CD4-positive, alpha-beta T cell (primary cell): Measurements from ENCODE around the gene CCDC85A. TPM values are rescaled to one million over a fixed set of nuclear protein-coding genes. Genes with fewer than 3 reads are reported as not detected.

Experiments used
- ATAC-seq: fragments of 200-7000 bp; cut with Tn5 transposase; one replicate; pipeline ENCODE4 v1.10.0; 2022; ENCODE audit warnings: mild to moderate bottlenecking; ENCODE audit not compliant: poor library complexity
- CTCF ChIA-PET: fragments of 350-600 bp; sonication (Branson Sonifier 250); formaldehyde crosslinking; loops from one replicate; lab custom pipeline; 2021; ENCODE audit warnings: antibody characterized with exemption, inconsistent platforms; lab: Charles Lee
- POLR2A ChIA-PET: fragments of 350-600 bp; sonication (Branson Sonifier 250); formaldehyde crosslinking; loops from one replicate; lab custom pipeline; 2021; ENCODE audit warnings: antibody characterized with exemption, inconsistent platforms; lab: Charles Lee
- DNase-seq, 14 experiments: peaks; one replicate each; pipeline ENCODE4 v3.0.0-alpha.2; 2013 to 2020; ENCODE audit warnings: mixed read lengths in 2 of 14
- H3K27ac ChIP-seq, 2 donors: one replicate each; pipeline versions ENCODE4 v1.5.1 to v1.7.0; 2013; ENCODE audit warnings: low read length in 2 of 2, low read depth in 1 of 2, mild to moderate bottlenecking in 1 of 2
- H3K27me3 ChIP-seq, 2 experiments: 1 replicate in 1 of 2; 2 replicates in 1 of 2; pipeline versions ENCODE4 v1.6.1 to v1.7.0; 2013; ENCODE audit warnings: low read length in 2 of 2, control low read depth in 1 of 2, mild to moderate bottlenecking in 1 of 2, moderate library complexity in 1 of 2; ENCODE audit not compliant: insufficient read depth in 2 of 2, control insufficient read depth in 1 of 2
- H3K36me3 ChIP-seq: one replicate; pipeline ENCODE4 v1.6.1; 2013; ENCODE audit warnings: low read length, control low read depth; ENCODE audit not compliant: insufficient read depth
- H3K4me1 ChIP-seq: one replicate; pipeline ENCODE4 v1.6.1; 2013; ENCODE audit warnings: low read length, control low read depth; ENCODE audit not compliant: insufficient read depth
- H3K4me3 ChIP-seq: one replicate; pipeline ENCODE4 v1.5.1; 2013; ENCODE audit warnings: mild to moderate bottlenecking, low read length, moderate library complexity
- H3K9me3 ChIP-seq, 2 experiments: 1 replicate in 1 of 2; 2 replicates in 1 of 2; pipeline versions ENCODE4 v1.6.1 to v1.7.0; 2013; ENCODE audit warnings: low read length in 2 of 2, mild to moderate bottlenecking in 2 of 2, control low read depth in 1 of 2, moderate library complexity in 1 of 2; ENCODE audit not compliant: control insufficient read depth in 1 of 2, insufficient read depth in 1 of 2
- H3K27ac Mint-ChIP-seq: one replicate; pipeline ENCODE4 v1.8.0; 2020; ENCODE audit warnings: mixed read lengths
- H3K27me3 Mint-ChIP-seq: one replicate; pipeline ENCODE4 v1.8.0; 2021; ENCODE audit warnings: mixed read lengths
- H3K36me3 Mint-ChIP-seq: one replicate; pipeline ENCODE4 v1.8.0; 2021; ENCODE audit warnings: low read depth, mixed read lengths
- H3K4me1 Mint-ChIP-seq: one replicate; pipeline ENCODE4 v1.8.0; 2021; ENCODE audit warnings: low read depth, mixed read lengths
- H3K4me3 Mint-ChIP-seq: one replicate; pipeline ENCODE4 v1.8.0; 2020; ENCODE audit warnings: mild to moderate bottlenecking, mixed read lengths
- H3K9me3 Mint-ChIP-seq: one replicate; pipeline ENCODE4 v1.8.0; 2020; ENCODE audit warnings: mixed read lengths
- intact Hi-C, 2 experiments: fragments of 100-400 bp; cut with DNase I in 1 of 2; cut with micrococcal nuclease in 1 of 2; formaldehyde crosslinking; loops; one replicate each; pipeline versions ENCODE4 v1.15.1 to v1.9.0; 2023 to 2025; cut with DNase I, micrococcal nuclease
- total RNA-seq, 174 experiments: library from RNA in 2 of 174; stranded (reverse) in 2 of 174; gene quantifications; one replicate each; pipeline ENCODE4 v1.2.3 and lab custom pipeline; 2021 to 2026
- TF ChIP-seq, protein P1 (sequence below): fragments of 200-600 bp; IDR thresholded peaks from one replicate; pipeline ENCODE4 v1.8.0; 2022; ENCODE audit warnings: antibody characterized with exemption, mild to moderate bottlenecking

The CCDC85A gene
- total RNA-seq, 2 experiments from 2014 or later, result not detected

DNA sequence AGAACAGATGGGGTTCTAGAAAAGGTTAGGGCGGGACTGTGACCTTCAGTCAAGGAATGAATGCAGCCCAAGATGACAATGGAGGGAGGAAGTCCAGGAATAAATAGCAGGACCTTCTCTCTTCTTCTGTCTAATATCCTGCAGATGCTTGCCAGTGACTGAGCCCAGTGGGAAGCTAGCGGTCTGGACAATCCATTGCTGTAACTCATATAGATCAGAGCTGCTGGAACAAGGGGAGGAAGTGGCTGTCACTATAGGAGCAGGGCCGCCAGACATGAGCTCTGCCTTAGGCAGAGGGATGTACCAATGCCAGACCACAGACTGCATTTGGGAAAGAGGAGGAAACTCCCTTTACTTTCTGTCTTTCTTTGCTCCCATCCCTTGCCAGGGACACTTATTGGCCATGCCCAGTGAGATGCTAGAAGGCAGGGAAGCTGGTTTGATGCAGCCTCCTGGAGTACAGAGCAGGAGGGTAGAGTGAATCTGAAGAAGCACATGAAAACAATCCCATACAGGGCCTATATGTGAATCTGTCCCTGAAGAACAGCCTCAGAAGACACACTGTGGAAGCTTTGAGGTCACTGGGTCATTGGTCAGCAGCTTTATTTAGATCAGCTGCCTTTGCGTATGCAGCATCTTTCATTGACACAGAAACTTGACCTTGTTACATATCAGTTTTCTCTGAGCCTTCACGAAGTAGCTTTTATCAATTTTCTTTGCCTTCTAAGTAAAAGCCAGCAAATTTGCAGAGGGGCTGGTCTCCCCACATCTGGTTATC is 65.4 kb downstream of the CCDC85A start:
- Mint-ChIP-seq H3K27ac (no peak overlapping the region), H3K27me3 (no peaks in the 10 kb centered on the region), H3K4me1 (no peaks in the 10 kb centered on the region), H3K9me3 (no peaks in the 10 kb centered on the region), H3K36me3 (no peaks in the 10 kb centered on the region), H3K4me3 (no peak overlapping the region)
- ChIA-PET POLR2A (no interaction called here), CTCF (no interaction called here)
- Histone ChIP-seq H3K27ac (no peak overlapping the region), H3K27me3 (no peaks in the 10 kb centered on the region), H3K4me1 (no peaks in the 10 kb centered on the region), H3K36me3 (no peaks in the 10 kb centered on the region), H3K9me3 (peaks cover 0 to 1% of the 10 kb centered on the region in 2 experiments), H3K4me3 (no peak overlapping the region)
- intact Hi-C loops, result no loop called here
- ATAC-seq, result no peak
- TF ChIP-seq, protein P1, sequence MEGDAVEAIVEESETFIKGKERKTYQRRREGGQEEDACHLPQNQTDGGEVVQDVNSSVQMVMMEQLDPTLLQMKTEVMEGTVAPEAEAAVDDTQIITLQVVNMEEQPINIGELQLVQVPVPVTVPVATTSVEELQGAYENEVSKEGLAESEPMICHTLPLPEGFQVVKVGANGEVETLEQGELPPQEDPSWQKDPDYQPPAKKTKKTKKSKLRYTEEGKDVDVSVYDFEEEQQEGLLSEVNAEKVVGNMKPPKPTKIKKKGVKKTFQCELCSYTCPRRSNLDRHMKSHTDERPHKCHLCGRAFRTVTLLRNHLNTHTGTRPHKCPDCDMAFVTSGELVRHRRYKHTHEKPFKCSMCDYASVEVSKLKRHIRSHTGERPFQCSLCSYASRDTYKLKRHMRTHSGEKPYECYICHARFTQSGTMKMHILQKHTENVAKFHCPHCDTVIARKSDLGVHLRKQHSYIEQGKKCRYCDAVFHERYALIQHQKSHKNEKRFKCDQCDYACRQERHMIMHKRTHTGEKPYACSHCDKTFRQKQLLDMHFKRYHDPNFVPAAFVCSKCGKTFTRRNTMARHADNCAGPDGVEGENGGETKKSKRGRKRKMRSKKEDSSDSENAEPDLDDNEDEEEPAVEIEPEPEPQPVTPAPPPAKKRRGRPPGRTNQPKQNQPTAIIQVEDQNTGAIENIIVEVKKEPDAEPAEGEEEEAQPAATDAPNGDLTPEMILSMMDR, result no peak
- no peak for DNase-seq

DNA sequence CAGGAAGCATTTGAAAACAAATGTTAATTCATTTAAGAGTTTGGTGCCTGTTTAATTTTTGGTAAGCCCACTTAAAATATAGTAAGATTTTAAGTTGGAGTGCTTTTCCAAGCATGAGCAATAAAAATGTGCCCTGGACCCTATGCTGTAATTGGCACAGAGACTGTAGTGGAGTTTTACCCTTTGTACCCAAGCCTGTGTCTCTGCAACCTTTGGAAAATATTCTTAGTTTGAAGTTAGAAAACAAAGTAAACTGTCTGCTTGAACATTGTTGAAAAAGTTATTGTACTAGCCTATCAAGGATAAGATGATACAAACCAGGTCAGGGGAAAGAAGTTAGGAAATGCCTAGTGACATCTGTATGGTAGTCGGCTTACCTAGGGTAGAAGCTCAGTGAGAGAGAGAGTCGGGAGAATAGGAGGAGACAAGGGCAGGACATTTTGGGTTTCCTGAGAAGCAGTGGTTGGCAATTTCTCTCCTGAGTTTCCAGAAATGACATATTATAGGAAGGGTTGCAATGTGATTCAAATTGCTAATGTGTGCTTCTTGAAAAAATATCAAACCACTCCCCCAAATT is 66.5 kb downstream of the CCDC85A start:
- Histone ChIP-seq H3K4me1 (no peaks in the 10 kb centered on the region), H3K27ac (no peak overlapping the region), H3K36me3 (no peaks in the 10 kb centered on the region), H3K4me3 (no peak overlapping the region), H3K9me3 (no peaks in the 10 kb centered on the region), H3K27me3 (no peaks in the 10 kb centered on the region)
- no peaks in the 10 kb centered on the region for H3K36me3 Mint-ChIP-seq
- ChIA-PET CTCF (no interaction called here), POLR2A (no interaction called here)
- no peaks in the 10 kb centered on the region for H3K4me1 Mint-ChIP-seq
- no peak for ATAC-seq
- intact Hi-C loops, result no loop called here
- no peaks in the 10 kb centered on the region for H3K9me3 Mint-ChIP-seq
- no peak overlapping the region for H3K4me3 Mint-ChIP-seq
- no peak for DNase-seq
- TF ChIP-seq, protein P1, result no peak
- H3K27me3 Mint-ChIP-seq, result no peaks in the 10 kb centered on the region
- no peak overlapping the region for H3K27ac Mint-ChIP-seq

DNA sequence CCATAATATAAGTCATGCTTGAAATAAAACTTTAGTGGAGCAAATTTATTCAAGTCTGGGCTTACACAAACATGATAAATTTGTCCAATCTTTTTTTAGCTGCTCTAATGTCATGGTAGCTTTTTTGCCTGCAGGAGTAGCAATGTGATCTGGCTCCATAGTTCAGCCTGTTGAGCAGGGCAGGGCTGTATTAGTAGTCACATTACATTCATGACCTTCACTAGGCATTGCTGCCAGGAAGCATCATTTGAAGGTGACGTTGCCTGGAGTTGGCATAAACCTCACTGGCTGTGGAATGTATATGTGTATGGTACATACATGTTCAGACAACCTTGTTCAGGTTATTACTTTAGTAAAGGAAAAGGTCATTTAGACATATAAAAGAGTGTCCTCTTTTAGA is 76.6 kb downstream of the CCDC85A start:
- POLR2A ChIA-PET, result no interaction called here
- intact Hi-C loops, result no loop called here
- Histone ChIP-seq H3K4me3 (no peak overlapping the region), H3K4me1 (no peaks in the 10 kb centered on the region), H3K27ac (no peak overlapping the region), H3K36me3 (no peaks in the 10 kb centered on the region), H3K9me3 (peaks cover 0 to 3% of the 10 kb centered on the region in 2 experiments), H3K27me3 (no peaks in the 10 kb centered on the region)
- DNase-seq, result no peak
- H3K27ac Mint-ChIP-seq, result no peak overlapping the region
- no peaks in the 10 kb centered on the region for H3K9me3 Mint-ChIP-seq
- no peaks in the 10 kb centered on the region for H3K27me3 Mint-ChIP-seq
- TF ChIP-seq, protein P1, result no peak
- no peaks in the 10 kb centered on the region for H3K4me1 Mint-ChIP-seq
- CTCF ChIA-PET, result no interaction called here
- no peak overlapping the region for H3K4me3 Mint-ChIP-seq
- ATAC-seq, result no peak
- H3K36me3 Mint-ChIP-seq, result no peaks in the 10 kb centered on the region
